HG03039 (cell line): ENCODE measurements around the gene PEDS1.
"Not testable (repeated sequence)": the region's sequence is repeated elsewhere in the genome, so short reads cannot be mapped to it uniquely, and the experiment has no call there.

ENCODE experiments used
- ATAC-seq: cut with Tn5 transposase; IDR thresholded peaks from one replicate; pipeline ENCODE4 v1.9.1; 2021; ENCODE audit warnings: mild to moderate bottlenecking, moderate library complexity; ENCODE audit not compliant: unreplicated experiment

PEDS1 gene

GRCh38 chr20:50115041-50115512 lies 38.4 kb downstream of the PEDS1 start:
- ATAC-seq = no peak

- ATAC-seq = no peak
Measured at GRCh38 chr20:50113420-50114224, 39.9 kb downstream of the PEDS1 start.

- peak; percentile 43 for ATAC-seq
Measured at GRCh38 chr20:50112512-50113419, 40.8 kb downstream of the PEDS1 start, which contains the start of gene UBE2V1. TSS of gene UBE2V1 (minus strand) at chr20:50113150. CDS start at chr20:50113128, 22 bp downstream.

DNA sequence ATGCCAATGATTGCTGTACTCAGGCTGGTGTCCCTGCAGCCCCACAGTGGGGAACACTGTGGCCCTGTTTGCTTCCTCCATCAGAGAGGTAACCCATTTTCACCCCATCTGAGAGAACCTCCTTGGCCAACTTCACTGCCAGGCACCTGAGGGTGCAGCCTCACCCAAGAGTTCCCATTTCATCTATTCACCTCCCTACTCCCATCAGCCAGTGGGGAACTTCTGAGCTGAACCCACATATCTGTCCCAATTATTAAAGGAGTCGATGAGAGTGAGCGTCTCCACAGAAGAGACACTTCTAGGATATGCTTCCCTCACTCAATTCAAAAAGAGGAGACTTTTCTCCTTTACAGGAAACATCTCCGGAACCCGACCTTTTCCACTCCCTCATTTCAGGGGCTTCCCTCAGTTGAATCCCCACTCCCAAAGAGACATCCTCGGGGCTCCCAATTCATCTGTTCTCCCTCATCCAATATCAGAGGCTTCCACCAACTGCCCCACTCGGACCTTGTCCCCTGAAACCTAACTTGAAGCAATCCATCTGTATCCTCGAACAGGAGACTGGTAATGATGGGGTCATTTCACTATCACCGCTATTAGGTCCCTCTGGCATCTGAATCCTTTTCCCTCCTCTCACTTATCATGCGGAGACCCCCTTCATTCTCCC lies 41.6 kb downstream of the PEDS1 start:
- ATAC-seq = no peak

DNA sequence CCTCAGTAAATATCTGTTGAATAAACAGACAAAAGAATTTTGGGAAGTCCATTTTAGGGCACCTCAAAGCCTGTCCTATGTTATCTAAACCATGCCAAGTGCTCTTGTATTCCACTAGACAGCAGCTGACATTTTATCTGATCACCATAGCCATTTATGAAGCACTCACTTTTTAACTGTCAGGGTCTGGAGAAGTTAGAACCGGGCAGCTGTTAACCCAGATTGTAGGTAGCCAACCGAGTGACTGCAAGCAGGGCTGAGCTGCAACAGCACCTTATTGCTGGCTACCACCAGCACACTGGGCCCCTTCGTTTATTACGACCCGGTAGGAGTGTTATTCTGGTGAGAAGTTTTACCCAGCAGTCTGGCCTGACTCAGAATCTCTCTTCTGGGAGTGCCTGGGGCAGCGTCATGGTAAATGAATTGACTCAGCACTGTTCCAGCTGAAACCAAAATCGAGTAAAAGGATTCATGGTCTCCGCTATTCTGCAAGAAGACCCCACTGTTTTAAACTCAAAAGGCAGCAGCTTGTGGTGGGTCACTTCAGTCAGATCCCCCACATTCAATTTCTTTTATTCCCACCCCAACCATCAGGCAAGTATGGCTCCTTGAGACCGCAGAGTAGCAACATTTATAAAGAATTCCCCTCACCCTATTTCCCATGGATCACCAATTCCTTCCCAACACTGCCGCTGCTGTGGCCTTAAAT lies 42.2 kb downstream of the PEDS1 start:
- no peak for ATAC-seq

GRCh38 chr20:50110141-50111047 lies 43.1 kb downstream of the PEDS1 start:
- ATAC-seq = no peak

GRCh38 chr20:50108556-50109235 lies 44.8 kb downstream of the PEDS1 start:
- no peak for ATAC-seq

- no peak for ATAC-seq
Measured at GRCh38 chr20:50107796-50108331, 45.7 kb downstream of the PEDS1 start.

DNA sequence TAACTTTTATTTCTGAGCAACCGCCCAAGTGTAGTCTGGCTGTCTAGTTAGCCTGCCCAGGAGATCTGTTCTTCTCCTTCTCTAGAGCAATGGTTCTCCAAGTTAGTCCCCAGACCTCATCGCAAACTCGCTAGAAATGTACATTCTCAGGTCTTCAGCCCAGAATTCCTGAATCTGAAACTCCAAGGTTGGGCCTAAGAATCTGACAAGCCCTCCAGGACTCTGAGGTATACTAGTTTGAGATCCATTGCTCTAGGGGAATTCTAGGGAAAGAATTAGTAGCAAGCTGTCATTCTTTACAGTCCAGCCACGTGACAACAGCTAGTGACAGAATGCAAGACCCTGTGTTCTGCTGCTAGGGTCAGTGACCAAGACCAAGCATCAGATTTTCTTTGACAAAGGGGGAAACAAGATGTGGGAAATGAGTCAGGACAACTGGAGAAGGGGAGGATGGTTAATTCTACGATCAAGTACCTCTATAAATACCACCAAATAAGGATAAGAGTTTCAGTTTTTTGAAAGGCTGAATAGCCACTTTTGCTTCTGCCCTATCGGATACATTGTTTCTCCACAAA lies 46.4 kb downstream of the PEDS1 start:
- no peak for ATAC-seq

GRCh38 chr20:50106669-50107068 lies 46.9 kb downstream of the PEDS1 start:
- not testable (repeated sequence) for ATAC-seq
